Heart right ventricle (tissue), 16 donors: Measurements from ENCODE around the gene NAPA. TPM values are rescaled to one million over a fixed set of nuclear protein-coding genes. Genes with fewer than 3 reads are reported as not detected.
"Not testable (repeated sequence)": the region's sequence is repeated elsewhere in the genome, so short reads cannot be mapped to it uniquely, and the experiment has no call there.

Source experiments
- ATAC-seq, 8 donors: fragments of 200-7000 bp; cut with Tn5 transposase; one replicate each; pipeline ENCODE4 v1.9.1; 2020; ENCODE audit warnings: mild to moderate bottlenecking in 8 of 8, moderate library complexity in 8 of 8, moderate number of reproducible peaks in 1 of 8
- DNase-seq, 2 donors: peaks; one replicate each; pipeline ENCODE4 v3.0.0-alpha.2; 2020
- H3K27ac ChIP-seq, 10 donors: fragments of 200-600 bp; sonication (generic) in 2 of 10; one replicate each; pipeline versions ENCODE4 v1.5.0 to v1.8.0; 2020 to 2022; ENCODE audit warnings: mild to moderate bottlenecking in 3 of 10
- H3K27me3 ChIP-seq, 7 donors: fragments of 200-600 bp; one replicate each; pipeline ENCODE4 v1.8.0; 2021 to 2022; ENCODE audit warnings: mild to moderate bottlenecking in 2 of 7
- H3K36me3 ChIP-seq, 9 donors: fragments of 200-600 bp; sonication (generic) in 1 of 9; one replicate each; pipeline versions ENCODE4 v1.5.0 to v1.8.0; 2020 to 2022; ENCODE audit warnings: mild to moderate bottlenecking in 2 of 9
- H3K4me1 ChIP-seq, 9 donors: fragments of 200-600 bp; sonication (generic) in 1 of 9; one replicate each; pipeline versions ENCODE4 v1.5.0 to v1.8.0; 2020 to 2022; ENCODE audit warnings: mild to moderate bottlenecking in 4 of 9
- H3K4me3 ChIP-seq, 10 donors: fragments of 200-600 bp; sonication (generic) in 2 of 10; one replicate each; pipeline versions ENCODE4 v1.5.0 to v1.8.0; 2020 to 2022; ENCODE audit warnings: mild to moderate bottlenecking in 7 of 10, moderate library complexity in 2 of 10
- H3K9me3 ChIP-seq, 11 donors: fragments of 200-600 bp in 10 of 11; sonication (generic) in 2 of 11; one replicate each; pipeline versions ENCODE4 v1.5.0 to v1.8.0; 2013 to 2022; ENCODE audit warnings: mild to moderate bottlenecking in 2 of 11, control low read depth in 1 of 11, moderate library complexity in 1 of 11
- WGBS, 2 donors: extraction: QIAGEN DNeasy Blood & Tissue Kit; methylation state at CpG; one replicate each; pipeline ENCODE4 v1.1.7; 2013; ENCODE audit warnings: inconsistent platforms in 1 of 2; 5-methylcytosine and 5-hydroxymethylcytosine counted together
- intact Hi-C, 10 donors: fragments of 100-400 bp; cut with DNase I; formaldehyde crosslinking; loops; one replicate each; pipeline versions ENCODE4 v1.11.1 to v1.14.2; 2022
- polyA plus RNA-seq, 2 donors: library from polyadenylated mRNA; stranded (reverse); fragments of 200-250 nt; gene quantifications; one replicate each; pipeline ENCODE4 v1.2.3, GENCODE V29; 2013
- total RNA-seq, 10 donors: library from RNA; stranded (reverse); fragmentation: NEBNext Ultra II Directional in 3 of 10; extraction: Animal tissue kit (Norgen Biotek cat#: 25700) in 3 of 10; gene quantifications; one replicate each; pipeline versions ENCODE4 v1.2.1 to v1.2.4, GENCODE V29; 2021 to 2023
- TF ChIP-seq, protein P1 (sequence below), 9 donors: fragments of 200-600 bp; sonication (generic) in 2 of 9; IDR thresholded peaks; one replicate each; pipeline versions ENCODE4 v1.5.0 to v1.8.0; 2021 to 2022; ENCODE audit warnings: antibody characterized with exemption in 9 of 9, mild to moderate bottlenecking in 5 of 9, moderate library complexity in 1 of 9
- donor health status: Arrhythmogenic right ventricular cardiomyopathy.
- donor health status: ischemic (EF 13 %, LVEDD 7.1; RV severe dilation, severe dysfunction).
- donor health status: healthy with polysubstance abuse.
- donor health status: DM: no; HTN: yes; CAD: no.
- donor health status: DM: no; HTN: no; CAD: no.
- donor health status: ischemic (EF 25% LVEDD 6.9; RV normal size, moderate dysfunction).
- donor health status: ischemic (EF 25% LVEDD 5.7; RV mildly dilated, moderate dysfunction).
- donor health status: healthy.
- donor health status: DM: yes; HTN: yes; CAD: no.
- donor health status: Ischemic cardiomyopathy.
- donor health status: ischemic (EF 35%, LVEDD 5.7; RV mildly dilated, moderate dysfunction).
- donor health status: nonischemic (EF 11% LVEDD 7.7; RV severe dilation, severe dysfunction).
- donor health status: DM: yes; HTN: yes; CAD: no.
- donor health status: PGD.
- donor health status: ischemic (EF 29% LVEDD 5.4; RV normal size, mild dysfunction).
- donor health status: nonischemic (EF 23%, LVEDD 6.1; RV moderate dilation, normal function).

NAPA gene
- total and polyA plus RNA-seq, 12 donors: 115 to 183 (median 125) TPM

DNA sequence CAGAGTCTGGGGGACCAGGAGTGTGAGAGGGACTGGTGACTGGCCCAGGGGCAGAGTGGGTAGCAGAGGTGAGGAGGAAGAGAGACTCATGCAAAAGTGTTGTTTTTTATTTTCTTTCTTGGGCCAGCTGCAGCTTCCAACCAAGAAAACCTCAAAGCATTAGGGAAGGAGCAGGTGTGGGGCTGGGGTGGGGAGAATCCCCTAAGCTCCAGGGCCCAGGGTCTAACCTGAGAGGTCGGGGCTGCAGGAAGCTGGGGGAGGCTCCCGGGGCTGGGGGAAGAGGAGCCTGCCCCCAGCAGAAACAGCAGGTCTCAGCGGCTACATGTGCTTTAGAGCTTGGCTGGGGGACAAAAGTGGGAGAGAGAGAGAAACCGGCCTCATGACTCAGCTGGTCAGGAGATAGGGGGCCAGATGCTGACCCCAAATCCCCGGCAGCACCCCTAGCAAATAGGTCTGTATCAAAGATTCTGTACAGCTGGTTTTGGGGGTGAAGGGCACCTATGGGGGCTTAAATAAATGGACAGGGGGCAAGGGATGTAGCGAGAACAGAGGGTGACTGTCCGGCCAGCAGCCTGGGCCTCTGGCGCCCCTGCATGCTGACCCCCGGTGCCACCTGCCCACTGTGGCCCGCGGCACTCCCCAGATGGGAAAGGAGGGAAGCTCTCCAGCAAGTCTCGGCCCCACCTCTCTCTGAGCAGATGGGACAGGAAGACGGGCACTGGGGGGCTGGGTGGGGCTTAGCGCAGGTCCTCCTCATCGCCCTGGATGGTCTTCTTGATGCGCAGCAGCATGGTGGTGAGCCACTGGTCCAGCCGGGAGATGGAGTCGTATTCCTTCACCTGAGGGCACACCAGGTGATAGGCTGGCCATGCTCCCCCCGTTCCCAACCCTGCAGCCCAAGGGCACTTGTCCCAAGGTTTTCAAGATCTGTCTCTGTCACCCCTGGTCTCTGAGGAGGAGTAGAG is 27.0 kb downstream of the NAPA start:
- Histone ChIP-seq H3K27me3 (no peaks in the 10 kb centered on the region), H3K4me1 (peaks cover 0 to 23% (median 11%) of the 10 kb centered on the region in 9 donors), H3K4me3 (no peak overlapping the region), H3K27ac (no peak overlapping the region), H3K36me3 (peaks cover 0 to 74% (median 11%) of the 10 kb centered on the region in 9 donors), H3K9me3 (no peaks in the 10 kb centered on the region)
- TF ChIP-seq, protein P1, sequence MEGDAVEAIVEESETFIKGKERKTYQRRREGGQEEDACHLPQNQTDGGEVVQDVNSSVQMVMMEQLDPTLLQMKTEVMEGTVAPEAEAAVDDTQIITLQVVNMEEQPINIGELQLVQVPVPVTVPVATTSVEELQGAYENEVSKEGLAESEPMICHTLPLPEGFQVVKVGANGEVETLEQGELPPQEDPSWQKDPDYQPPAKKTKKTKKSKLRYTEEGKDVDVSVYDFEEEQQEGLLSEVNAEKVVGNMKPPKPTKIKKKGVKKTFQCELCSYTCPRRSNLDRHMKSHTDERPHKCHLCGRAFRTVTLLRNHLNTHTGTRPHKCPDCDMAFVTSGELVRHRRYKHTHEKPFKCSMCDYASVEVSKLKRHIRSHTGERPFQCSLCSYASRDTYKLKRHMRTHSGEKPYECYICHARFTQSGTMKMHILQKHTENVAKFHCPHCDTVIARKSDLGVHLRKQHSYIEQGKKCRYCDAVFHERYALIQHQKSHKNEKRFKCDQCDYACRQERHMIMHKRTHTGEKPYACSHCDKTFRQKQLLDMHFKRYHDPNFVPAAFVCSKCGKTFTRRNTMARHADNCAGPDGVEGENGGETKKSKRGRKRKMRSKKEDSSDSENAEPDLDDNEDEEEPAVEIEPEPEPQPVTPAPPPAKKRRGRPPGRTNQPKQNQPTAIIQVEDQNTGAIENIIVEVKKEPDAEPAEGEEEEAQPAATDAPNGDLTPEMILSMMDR (IDR thresholded peaks at IDR 0.05): no peak
- no peak for DNase-seq
- intact Hi-C loops: no loop called here
- 83 to 86% methylated on average over 18 to 19 of the region's 19 CpGs for WGBS, 2 donors
- ATAC-seq: no peak

DNA sequence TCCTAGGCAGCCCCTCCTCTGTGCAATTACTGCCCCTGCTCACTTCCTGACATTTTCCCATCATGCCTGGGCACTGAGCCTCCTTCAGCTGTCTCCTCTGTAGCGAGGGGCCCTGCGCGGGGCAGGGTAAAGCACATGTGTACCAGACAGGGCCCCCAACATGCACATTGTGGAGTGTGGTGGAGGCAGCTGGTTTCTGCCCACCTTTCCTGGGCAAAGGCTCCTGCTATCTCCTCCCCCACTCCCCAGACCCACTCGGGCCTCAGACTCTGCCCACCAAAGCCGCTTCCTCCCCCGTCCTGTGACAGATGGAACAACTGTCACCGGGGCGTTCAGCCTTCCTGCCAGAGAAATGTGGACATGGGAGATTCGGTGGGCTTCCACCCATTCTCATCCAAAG is 28.0 kb downstream of the NAPA start:
- Histone ChIP-seq H3K27me3 (no peaks in the 10 kb centered on the region), H3K36me3 (peaks cover 0 to 65% (median 10%) of the 10 kb centered on the region in 9 donors), H3K4me3 (no peak overlapping the region), H3K4me1 (peaks cover 0 to 18% (median 9%) of the 10 kb centered on the region in 9 donors), H3K27ac (no peak overlapping the region), H3K9me3 (no peaks in the 10 kb centered on the region)
- 66 to 75% methylated on average over 9 of the region's 9 CpGs for WGBS, 2 donors
- ATAC-seq: no peak
- intact Hi-C loops: no loop called here
- DNase-seq: no peak
- TF ChIP-seq, protein P1 (IDR thresholded peaks at IDR 0.05): no peak

DNA sequence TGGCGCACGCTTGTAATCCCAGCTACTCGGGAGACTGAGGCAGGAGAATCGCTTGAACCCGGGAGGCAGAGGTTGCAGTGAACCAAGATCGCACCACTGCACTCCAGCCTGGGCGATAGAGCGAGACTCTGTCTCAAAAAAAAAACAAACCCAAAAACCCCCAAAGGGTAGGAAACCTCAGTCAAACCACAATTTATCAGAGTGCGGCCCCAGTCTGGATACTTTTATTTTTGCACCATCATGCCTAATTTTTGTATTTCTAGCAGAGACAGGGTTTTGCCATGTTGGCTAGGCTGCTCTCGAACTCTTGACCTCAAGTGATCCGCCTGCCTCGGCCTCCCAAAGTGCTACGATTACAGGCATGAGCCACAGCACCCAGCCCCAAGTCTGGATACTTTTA is 28.6 kb downstream of the NAPA start:
- H3K27me3 ChIP-seq, H3K9me3 ChIP-seq, ATAC-seq, H3K27ac ChIP-seq, H3K4me3 ChIP-seq, DNase-seq, intact Hi-C loops: not testable (repeated sequence)
- Histone ChIP-seq H3K36me3 (peaks cover 0 to 58% (median 5%) of the 10 kb centered on the region in 9 donors), H3K4me1 (peaks cover 0 to 18% (median 9%) of the 10 kb centered on the region in 9 donors)
- 90 to 92% methylated on average over 13 of the region's 13 CpGs for WGBS, 2 donors

DNA sequence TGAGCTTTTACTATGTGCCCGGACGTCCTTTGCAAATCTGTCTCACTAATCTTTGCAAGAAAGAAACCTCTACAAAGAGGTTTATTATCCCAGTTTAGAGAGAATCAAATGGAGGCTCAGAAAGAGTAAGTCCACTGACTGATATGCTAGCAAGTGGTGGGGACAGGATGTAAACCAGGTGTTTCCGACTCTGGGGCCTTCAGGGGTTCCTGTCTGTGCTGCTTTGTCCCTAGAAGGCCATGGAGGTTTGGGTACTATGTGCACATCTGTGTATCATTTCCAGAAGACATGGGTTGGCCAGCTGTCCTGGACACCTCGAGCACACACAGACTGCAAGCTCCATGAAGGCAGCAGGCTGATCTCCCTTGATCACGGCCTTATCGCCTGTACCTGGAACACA is 29.7 kb downstream of the NAPA start:
- peaks cover 0 to 50% (median 5%) of the 10 kb centered on the region in 9 donors for H3K36me3 ChIP-seq
- peak overlapping the region in 1 of 10 donors; percentile 73 for H3K4me3 ChIP-seq
- peak overlapping the region in 4 of 10 donors; percentile 89 to 98 (median 94) for H3K27ac ChIP-seq
- WGBS, 2 donors: 82 to 83% methylated on average over 6 of the region's 6 CpGs
- intact Hi-C loops: no loop called here
- ATAC-seq (no peak), DNase-seq (no peak)
- H3K9me3 ChIP-seq: no peaks in the 10 kb centered on the region
- peaks cover 0 to 18% (median 9%) of the 10 kb centered on the region in 9 donors for H3K4me1 ChIP-seq
- TF ChIP-seq, protein P1 (IDR thresholded peaks at IDR 0.05): no peak
- H3K27me3 ChIP-seq: no peaks in the 10 kb centered on the region
